Adrenal gland (tissue), 12 donors: ENCODE measurements around the gene SPRY2. TPM values are rescaled to one million over a fixed set of nuclear protein-coding genes. Genes with fewer than 3 reads are reported as not detected.

Experiments
- DNase-seq, 7 donors: peaks; one replicate each; pipeline ENCODE4 v3.0.0-alpha.2; 2019 to 2020
- H3K27ac ChIP-seq, 5 donors: fragments of 200-600 bp; sonication (generic) in 4 of 5; 1 replicate in 3 of 5; 2 replicates in 2 of 5; pipeline versions ENCODE4 v1.5.1 to v1.8.0; 2016 to 2020; ENCODE audit warnings: mild to moderate bottlenecking in 1 of 5
- H3K27me3 ChIP-seq: fragments of 200-600 bp; 2 replicates; pipeline ENCODE4 v1.8.0; 2021
- H3K36me3 ChIP-seq, 2 donors: fragments of 200-600 bp; replicated peaks in 1 of 2; 1 replicate in 1 of 2; 2 replicates in 1 of 2; pipeline versions ENCODE4 v1.5.1 to v1.8.0; 2018 to 2022
- H3K4me1 ChIP-seq, 2 donors: fragments of 200-600 bp; replicated peaks in 1 of 2; 1 replicate in 1 of 2; 2 replicates in 1 of 2; pipeline versions ENCODE4 v1.5.1 to v1.8.0; 2018 to 2021
- H3K4me3 ChIP-seq, 4 donors: fragments of 200-600 bp; sonication (generic) in 3 of 4; one replicate each; pipeline ENCODE4 v1.5.1; 2016 to 2018
- H3K9me3 ChIP-seq, 3 donors: fragments of 200-600 bp; sonication (generic) in 1 of 3; replicated peaks in 1 of 3; 1 replicate in 2 of 3; 2 replicates in 1 of 3; pipeline versions ENCODE4 v1.5.1 to v1.8.0; 2016 to 2021
- CTCF ChIP-seq, 6 experiments: fragments of 450-650 bp in 4 of 6; fragments of 200-600 bp in 2 of 6; sonication (generic) in 1 of 6; IDR thresholded peaks; 1 replicate in 5 of 6; 2 replicates in 1 of 6; pipeline versions ENCODE4 v1.5.1 to v1.8.0; 2016 to 2021; ENCODE audit warnings: antibody characterized with exemption in 6 of 6, mild to moderate bottlenecking in 2 of 6, moderate library complexity in 1 of 6
- POLR2A ChIP-seq, 2 donors: fragments of 450-650 bp; IDR thresholded peaks; one replicate each; pipeline ENCODE4 v1.6.1; 2017; ENCODE audit warnings: antibody characterized with exemption in 2 of 2, mild to moderate bottlenecking in 2 of 2, moderate library complexity in 1 of 2
- WGBS, 4 donors: extraction: QIAGEN DNeasy Blood & Tissue Kit in 2 of 4; methylation state at CpG; one replicate each; pipeline versions ENCODE4 v1.1.5 to v1.1.7; 2013 to 2017; 5-methylcytosine and 5-hydroxymethylcytosine counted together
- intact Hi-C, 2 donors: fragments of 100-400 bp; cut with DNase I; formaldehyde crosslinking; loops; one replicate each; pipeline versions ENCODE4 v1.14.1 to v1.15.0; 2022 to 2023
- polyA plus RNA-seq, 3 donors: library from polyadenylated mRNA; stranded (reverse); fragments of 200-250 nt in 2 of 3; fragments of 350-450 nt in 1 of 3; fragmentation: Illumina TruSeq in 1 of 3; extraction: RNeasy Lipid Tissue Mini Kit (QIAGEN cat#74804) in 1 of 3; gene quantifications; one replicate each; pipeline ENCODE4 v1.2.3, GENCODE V29; 2013 to 2014
- total RNA-seq, 9 donors: library from RNA; depleted of rRNA in 4 of 9; stranded (reverse); fragments of >200 nt in 4 of 9; fragments of 120-200 nt in 1 of 9; fragmentation: NEBNext Ultra II Directional in 1 of 9; extraction: Animal tissue kit (Norgen Biotek cat#: 25700) in 1 of 9; gene quantifications; one replicate each; pipeline versions ENCODE4 v1.1.0 to v1.2.4, GENCODE V29; 2013 to 2023
- donor health status: healthy with polysubstance abuse.
- donor health status: Bipolar disorder and iron deficiency.
- donor health status: DM: yes; HTN: yes; CAD: no.
- donor health status: DM: no; HTN: no; CAD: no.
- donor health status: DM: no; HTN: no; CAD: no.
- donor health status: DM: yes; HTN: yes; CAD: no.

SPRY2 gene
- total and polyA plus RNA-seq, 12 donors: 10.9 to 36.7 (median 22.1) TPM

- Histone ChIP-seq H3K36me3 (peaks cover 0 to 11% of the 10 kb centered on the region in 2 donors), H3K4me3 (peak overlapping the region in 1 of 4 donors; percentile 74), H3K27me3 (no peaks in the 10 kb centered on the region), H3K27ac (peak overlapping the region in 3 of 5 donors; percentile 13 to 98 (median 18)), H3K9me3 (no peaks in the 10 kb centered on the region), H3K4me1 (peaks cover 0 to 40% of the 10 kb centered on the region in 2 donors)
- intact Hi-C loops: no loop called here
- no peak for TF ChIP-seq POLR2A (IDR thresholded peaks at IDR 0.05)
- TF ChIP-seq CTCF (IDR thresholded peaks at IDR 0.05): no peak
- WGBS, 4 donors: 68 to 74% (median 73%) methylated on average over 21 to 26 of the region's 26 CpGs
- no peak for DNase-seq
Measured at GRCh38 chr13:80337288-80338081, 3.4 kb downstream of the SPRY2 start.

- Histone ChIP-seq H3K27ac (peak overlapping the region in 2 of 5 donors; percentile 18 to 98), H3K4me3 (peak overlapping the region in 1 of 4 donors; percentile 74), H3K4me1 (peaks cover 0 to 40% of the 10 kb centered on the region in 2 donors), H3K27me3 (no peaks in the 10 kb centered on the region), H3K36me3 (peaks cover 0 to 11% of the 10 kb centered on the region in 2 donors), H3K9me3 (no peaks in the 10 kb centered on the region)
- DNase-seq: peak in 1 of 7 donors; percentile 7
- intact Hi-C loops: no loop called here
- TF ChIP-seq CTCF (IDR thresholded peaks at IDR 0.05) (no peak), POLR2A (IDR thresholded peaks at IDR 0.05) (no peak)
- WGBS, 4 donors: 66 to 78% (median 71%) methylated on average over 5 to 9 of the region's 9 CpGs
Measured at GRCh38 chr13:80336776-80337287, 4.1 kb downstream of the SPRY2 start.

GRCh38 chr13:80336370-80336769 lies 4.6 kb downstream of the SPRY2 start:
- Histone ChIP-seq H3K36me3 (peaks cover 0 to 11% of the 10 kb centered on the region in 2 donors), H3K4me1 (peaks cover 0 to 40% of the 10 kb centered on the region in 2 donors), H3K9me3 (no peaks in the 10 kb centered on the region), H3K4me3 (peak overlapping the region in 1 of 4 donors; percentile 74), H3K27ac (peak overlapping the region in 1 of 5 donors; percentile 48), H3K27me3 (no peaks in the 10 kb centered on the region)
- no peak for DNase-seq
- intact Hi-C loops: no loop called here
- 51 to 74% (median 62%) methylated on average over 2 of the region's 2 CpGs for WGBS, 4 donors
- TF ChIP-seq CTCF (IDR thresholded peaks at IDR 0.05) (no peak), POLR2A (IDR thresholded peaks at IDR 0.05) (no peak)

- H3K27ac ChIP-seq: no peak overlapping the region
- no peaks in the 10 kb centered on the region for H3K27me3 ChIP-seq
- intact Hi-C loops: no loop called here
- H3K9me3 ChIP-seq: no peaks in the 10 kb centered on the region
- DNase-seq: no peak
- H3K4me1 ChIP-seq: peaks cover 0 to 40% of the 10 kb centered on the region in 2 donors
- TF ChIP-seq CTCF (IDR thresholded peaks at IDR 0.05) (no peak), POLR2A (IDR thresholded peaks at IDR 0.05) (no peak)
- peaks cover 0 to 11% of the 10 kb centered on the region in 2 donors for H3K36me3 ChIP-seq
- WGBS, 4 donors: 50 to 62% (median 55%) methylated on average over 2 of the region's 2 CpGs
- H3K4me3 ChIP-seq: no peak overlapping the region
Measured at GRCh38 chr13:80334597-80335260, 6.2 kb downstream of the SPRY2 start.
